ENCODE data around the gene MYRFL. TPM values are rescaled to one million over a fixed set of nuclear protein-coding genes. Genes with fewer than 3 reads are reported as not detected.

Gene MYRFL
- total and polyA plus RNA-seq, 11 donors = 0.13 to 0.96 (median 0.44) TPM; not detected in 2

GRCh38 chr12:69936766-69937165 is 111.7 kb downstream of the MYRFL start:
- intact Hi-C loops (cut with DNase I) = no loop called here
- Histone ChIP-seq H3K27ac (no peak overlapping the region), H3K27me3 (no peaks in the 10 kb centered on the region), H3K36me3 (no peaks in the 10 kb centered on the region), H3K9me3 (no peaks in the 10 kb centered on the region), H3K4me1 (peaks cover 0 to 10% (median 0%) of the 10 kb centered on the region in 12 donors), H3K4me3 (no peak overlapping the region)
- DNase-seq (no peak), ATAC-seq (no peak)
- TF ChIP-seq CTCF (IDR thresholded peaks at IDR 0.05) = no peak
- TF ChIP-seq POLR2A (IDR thresholded peaks at IDR 0.05) = no peak
- 61 to 81% (median 68%) methylated on average over 2 of the region's 2 CpGs for WGBS, 4 donors

- Histone ChIP-seq H3K4me3 (no peak overlapping the region), H3K9me3 (peaks cover 0 to 9% (median 0%) of the 10 kb centered on the region in 12 donors), H3K36me3 (no peaks in the 10 kb centered on the region), H3K27ac (no peak overlapping the region), H3K27me3 (no peaks in the 10 kb centered on the region), H3K4me1 (no peaks in the 10 kb centered on the region)
- no peak for DNase-seq
- TF ChIP-seq CTCF (IDR thresholded peaks at IDR 0.05) = no peak
- no peak for TF ChIP-seq POLR2A (IDR thresholded peaks at IDR 0.05)
- ATAC-seq = no peak
- intact Hi-C loops (cut with DNase I) = no loop called here
Observed at GRCh38 chr12:69947123-69947522, 122.1 kb downstream of the MYRFL start.

GRCh38 chr12:69947897-69948296 is 122.9 kb downstream of the MYRFL start:
- ATAC-seq = no peak
- no peaks in the 10 kb centered on the region for H3K36me3 ChIP-seq

GRCh38 chr12:69948851-69949250 is 123.8 kb downstream of the MYRFL start:
- Histone ChIP-seq H3K4me3 (no peak overlapping the region), H3K4me1 (no peaks in the 10 kb centered on the region), H3K9me3 (peaks cover 0 to 9% (median 0%) of the 10 kb centered on the region in 12 donors), H3K27ac (no peak overlapping the region), H3K36me3 (no peaks in the 10 kb centered on the region), H3K27me3 (no peaks in the 10 kb centered on the region)
- TF ChIP-seq CTCF (IDR thresholded peaks at IDR 0.05) (no peak), POLR2A (IDR thresholded peaks at IDR 0.05) (no peak)
- no peak for ATAC-seq
- intact Hi-C loops (cut with DNase I) = no loop called here
- DNase-seq = no peak

More at GRCh38 chr12:69947897-69948296, 122.9 kb downstream of the MYRFL start:
- 81 to 91% (median 86%) methylated on average over 1 of the region's 1 CpG for WGBS, 4 donors
- no peak for DNase-seq
- no peak overlapping the region for H3K27ac ChIP-seq
- H3K27me3 ChIP-seq = no peaks in the 10 kb centered on the region
- no peak for TF ChIP-seq CTCF (IDR thresholded peaks at IDR 0.05)
- TF ChIP-seq POLR2A (IDR thresholded peaks at IDR 0.05) = no peak
- no peak overlapping the region for H3K4me3 ChIP-seq
- no peaks in the 10 kb centered on the region for H3K4me1 ChIP-seq
- peaks cover 0 to 9% (median 0%) of the 10 kb centered on the region in 12 donors for H3K9me3 ChIP-seq
- intact Hi-C loops (cut with DNase I) = no loop called here
